ENCODE results near the gene DLG1.

The DLG1 gene

DNA sequence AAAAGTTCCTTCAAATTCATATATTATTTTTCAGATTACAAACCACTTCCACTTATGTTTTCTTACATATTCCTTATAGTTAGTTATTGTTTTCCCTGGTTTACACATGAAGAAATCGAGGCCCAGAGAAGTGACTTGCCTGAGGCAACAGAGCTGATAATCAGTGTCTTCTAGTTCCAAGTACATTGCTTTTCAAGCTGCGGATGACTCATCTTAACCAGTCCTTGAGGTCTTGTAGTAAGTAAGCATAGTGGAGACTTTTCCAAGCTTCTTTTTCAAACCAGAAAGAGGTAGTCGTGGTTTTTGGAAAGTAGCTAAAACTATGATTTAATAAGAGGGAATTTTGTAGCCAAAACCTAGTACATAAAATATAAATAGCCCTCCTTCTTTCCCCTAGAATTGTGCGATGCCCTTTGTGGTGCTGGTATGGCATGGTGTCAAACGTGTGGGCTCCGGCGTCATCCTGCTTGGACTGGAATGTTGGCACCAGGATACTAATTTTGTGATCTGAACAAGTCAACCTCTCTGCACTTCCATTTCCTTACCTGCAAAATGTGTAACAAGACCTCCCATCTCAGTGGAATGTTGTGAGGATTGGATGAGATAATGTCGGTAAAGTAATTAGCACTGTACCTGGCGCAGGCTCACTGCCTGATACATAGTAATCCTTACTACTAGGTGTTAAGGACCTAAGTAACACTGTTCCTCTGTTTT, 19.0 kb upstream of the DLG1 start:
- no peak for DNase-seq (ENCODE audit: low spot score)

GRCh38 chr3:197312431-197312830, 14.0 kb upstream of the DLG1 start:
- DNase-seq (ENCODE audit: low spot score): no peak

- no peak for DNase-seq (ENCODE audit: low spot score)
Observed at GRCh38 chr3:197311591-197311990, 13.2 kb upstream of the DLG1 start.

DNA sequence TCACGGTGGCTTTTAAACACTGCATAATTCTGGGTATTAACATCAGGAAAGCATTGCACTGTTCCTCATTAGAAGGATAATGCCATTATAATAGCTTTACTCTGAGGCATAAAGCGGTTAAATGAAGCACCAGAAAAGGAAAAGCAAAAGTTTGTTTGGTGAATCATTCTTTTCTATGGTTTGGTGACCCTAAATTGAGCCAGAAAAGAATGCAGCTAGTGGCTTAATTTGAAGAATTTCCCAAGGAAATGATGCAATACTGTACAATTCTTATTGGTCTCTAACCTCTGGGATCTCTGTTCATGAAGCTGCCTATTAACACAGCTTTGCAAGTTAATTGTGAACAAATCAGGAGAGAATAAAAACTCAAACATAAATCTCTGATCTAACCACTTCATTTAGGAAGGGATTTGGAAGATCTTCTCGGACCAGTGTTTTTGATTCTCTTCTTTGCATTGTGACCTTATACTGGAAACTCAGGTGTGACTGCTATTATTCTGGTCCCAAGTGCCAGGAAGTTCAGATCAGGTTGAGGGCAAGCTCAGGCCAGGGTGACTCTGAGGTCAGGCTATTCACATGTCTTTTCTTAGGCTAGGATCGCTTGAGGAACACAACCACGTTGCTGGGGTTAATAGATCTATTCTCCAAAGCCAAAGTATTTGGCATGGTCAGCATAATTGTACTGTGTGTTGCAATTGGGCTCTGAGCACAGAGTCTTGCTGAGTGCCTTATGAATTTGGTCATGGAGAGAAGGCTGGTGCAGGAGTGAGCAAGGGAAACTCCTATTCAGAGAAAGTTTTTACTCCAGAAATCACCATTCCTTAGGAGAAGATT, 11.3 kb upstream of the DLG1 start:
- DNase-seq (ENCODE audit: low spot score): no peak

DNA sequence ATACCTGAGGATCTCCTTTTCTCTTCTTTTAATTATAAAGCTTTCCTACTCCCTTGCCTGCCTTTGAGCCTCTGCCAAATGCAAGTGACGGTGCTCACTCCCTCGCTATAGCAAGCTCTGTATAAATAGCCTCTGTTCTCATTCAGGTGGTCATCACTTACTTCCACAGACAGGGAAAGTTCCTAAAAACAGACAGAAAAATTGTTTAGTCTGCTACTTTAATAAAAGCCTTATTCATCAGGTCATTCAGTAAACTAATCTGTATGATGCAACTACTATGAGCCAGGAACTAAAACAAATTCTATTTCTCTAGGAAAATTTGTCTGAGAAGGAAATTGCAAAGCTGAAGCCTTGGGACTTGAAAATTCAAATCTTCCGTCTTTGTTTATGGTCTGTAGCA, 10.2 kb upstream of the DLG1 start:
- no peak for DNase-seq (ENCODE audit: low spot score)

DNA sequence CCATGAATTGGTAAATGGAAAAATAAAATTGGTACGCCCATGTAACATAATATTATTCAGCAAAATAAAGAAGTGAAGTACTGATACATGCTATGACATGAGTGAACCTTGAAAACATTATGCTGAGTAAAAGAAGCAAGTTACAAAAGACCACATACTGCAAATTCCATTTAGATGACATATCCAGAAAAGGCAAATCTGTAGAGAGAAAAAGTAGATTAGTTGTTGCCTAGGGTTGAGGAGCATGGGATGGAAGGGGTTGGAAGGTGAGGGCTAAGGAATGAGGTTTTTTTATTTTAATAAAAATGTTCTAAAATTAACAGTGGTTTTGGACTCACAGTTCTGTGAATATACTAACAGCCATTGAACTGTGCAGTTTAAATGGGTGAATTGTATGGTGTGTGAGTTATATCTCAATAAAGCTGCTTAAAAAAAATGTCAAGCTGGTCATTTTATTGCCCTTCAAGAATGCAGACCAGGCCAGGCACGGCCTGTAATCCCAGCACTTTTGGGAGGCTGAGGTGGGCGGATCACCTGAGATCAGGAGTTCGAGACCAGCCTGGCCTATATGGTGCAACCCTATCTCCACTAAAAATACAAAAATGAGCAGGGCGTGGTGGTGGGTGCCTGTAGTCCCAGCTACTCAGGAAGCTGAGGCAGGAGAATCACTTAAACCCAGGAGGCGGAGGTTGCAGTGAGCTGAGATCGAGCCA, 8.1 kb upstream of the DLG1 start:
- DNase-seq (ENCODE audit: low spot score): no peak

DNA sequence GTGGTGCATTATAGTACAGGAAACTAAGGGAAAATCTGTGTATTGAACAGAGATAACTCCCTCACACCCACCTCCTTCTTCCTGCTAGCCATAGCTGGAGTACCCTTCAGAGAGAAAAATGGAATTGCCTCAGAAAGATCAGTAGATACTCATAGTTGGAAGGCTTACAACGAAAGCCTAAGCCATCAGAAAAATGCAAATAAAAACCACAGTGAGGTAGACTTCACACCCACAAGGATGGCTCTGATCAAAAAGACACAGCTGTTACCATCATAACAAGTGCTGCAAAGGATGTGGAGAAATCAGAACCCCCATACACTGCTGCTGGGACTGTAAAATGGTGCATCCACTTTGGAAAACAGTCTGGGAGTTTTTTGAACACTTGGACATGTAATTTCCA, 7.4 kb upstream of the DLG1 start:
- no peak for DNase-seq (ENCODE audit: low spot score)

- DNase-seq (ENCODE audit: low spot score): no peak
Observed at GRCh38 chr3:197303452-197303851, 5.0 kb upstream of the DLG1 start.

- DNase-seq (ENCODE audit: low spot score): no peak
Observed at GRCh38 chr3:197302696-197303341, 4.4 kb upstream of the DLG1 start.

DNA sequence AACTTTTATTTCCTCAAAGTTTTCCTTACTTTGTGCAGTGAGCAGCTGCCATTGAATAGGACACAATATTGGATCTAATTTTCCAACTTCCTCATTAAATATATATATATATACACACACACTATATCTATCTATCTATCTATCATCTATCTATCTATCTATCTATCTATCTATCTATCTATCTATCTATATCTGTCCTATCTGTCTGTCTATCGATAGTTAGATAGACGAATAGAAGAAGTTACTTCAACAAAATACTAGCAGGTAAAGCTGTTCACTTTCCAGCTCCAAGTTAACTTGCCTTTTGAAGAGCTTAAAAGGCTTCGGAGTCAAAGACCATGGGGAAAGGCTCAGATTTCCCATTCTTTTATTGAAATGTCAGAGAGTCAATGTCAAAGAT, 3.6 kb upstream of the DLG1 start:
- DNase-seq (ENCODE audit: low spot score): no peak

DNA sequence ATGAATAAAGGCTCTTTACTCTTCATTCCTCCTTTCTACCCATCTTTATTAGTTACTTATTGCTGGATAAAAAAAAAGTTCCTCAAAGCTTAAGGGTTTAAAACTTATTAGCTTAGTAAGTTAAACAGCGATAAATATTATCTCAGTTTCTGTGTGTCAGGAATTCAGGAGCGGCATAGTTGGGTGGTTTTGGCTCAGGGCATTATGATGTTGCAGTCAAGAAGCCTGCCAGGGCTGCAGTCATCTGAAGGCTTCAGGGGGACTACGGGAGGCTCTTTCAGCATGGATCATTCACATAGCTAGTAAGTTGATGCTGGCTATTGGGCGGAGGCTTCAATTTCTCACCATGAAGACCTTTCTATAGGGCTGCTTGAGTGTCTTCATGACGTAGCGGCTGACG, 1.9 kb upstream of the DLG1 start:
- no peak for DNase-seq (ENCODE audit: low spot score)

DNA sequence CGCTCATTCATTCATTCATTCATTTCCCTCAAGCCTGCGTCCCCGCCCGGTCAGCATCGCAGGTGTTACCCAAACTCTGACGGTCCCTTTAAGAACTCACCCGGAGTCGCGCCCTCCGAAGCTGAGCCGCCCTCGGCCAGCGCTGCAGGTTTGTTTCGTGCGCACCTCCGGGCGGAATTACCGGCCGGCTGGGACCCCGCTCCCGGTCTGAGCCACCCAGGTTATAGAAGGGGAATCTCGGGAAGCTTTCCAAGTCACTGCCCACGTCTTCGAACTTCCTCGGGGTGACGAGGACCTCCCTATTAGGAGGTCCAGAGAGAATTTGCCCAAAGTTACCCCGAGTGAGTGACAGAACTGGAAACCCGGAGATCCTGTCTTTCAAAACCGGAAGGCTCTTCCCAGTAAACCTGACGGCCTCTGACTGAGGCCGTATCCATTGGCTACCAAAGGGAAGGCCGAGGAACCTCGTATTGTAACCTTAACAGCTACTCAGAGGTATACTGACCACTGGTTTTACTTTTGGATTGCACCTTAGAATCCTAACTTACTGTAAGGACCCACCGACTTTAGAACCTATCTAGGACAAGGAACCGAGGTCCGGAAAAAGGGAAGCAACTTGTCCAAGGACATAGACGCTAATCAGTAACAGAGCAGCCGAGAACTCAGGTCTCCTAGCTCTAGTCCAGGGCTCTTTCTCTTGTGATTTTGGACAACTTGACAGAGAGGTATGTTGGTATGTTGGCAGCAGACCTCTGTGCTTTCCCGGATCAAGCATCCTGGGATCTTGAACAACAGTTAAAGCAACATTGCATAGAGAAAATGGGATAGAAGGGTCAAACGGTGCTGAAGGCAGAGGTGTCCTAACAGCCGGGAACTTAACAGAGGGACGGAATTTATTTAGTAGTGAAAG, 788 bp upstream of the DLG1 start:
- peak; percentile 49 for DNase-seq (ENCODE audit: low spot score)

DNA sequence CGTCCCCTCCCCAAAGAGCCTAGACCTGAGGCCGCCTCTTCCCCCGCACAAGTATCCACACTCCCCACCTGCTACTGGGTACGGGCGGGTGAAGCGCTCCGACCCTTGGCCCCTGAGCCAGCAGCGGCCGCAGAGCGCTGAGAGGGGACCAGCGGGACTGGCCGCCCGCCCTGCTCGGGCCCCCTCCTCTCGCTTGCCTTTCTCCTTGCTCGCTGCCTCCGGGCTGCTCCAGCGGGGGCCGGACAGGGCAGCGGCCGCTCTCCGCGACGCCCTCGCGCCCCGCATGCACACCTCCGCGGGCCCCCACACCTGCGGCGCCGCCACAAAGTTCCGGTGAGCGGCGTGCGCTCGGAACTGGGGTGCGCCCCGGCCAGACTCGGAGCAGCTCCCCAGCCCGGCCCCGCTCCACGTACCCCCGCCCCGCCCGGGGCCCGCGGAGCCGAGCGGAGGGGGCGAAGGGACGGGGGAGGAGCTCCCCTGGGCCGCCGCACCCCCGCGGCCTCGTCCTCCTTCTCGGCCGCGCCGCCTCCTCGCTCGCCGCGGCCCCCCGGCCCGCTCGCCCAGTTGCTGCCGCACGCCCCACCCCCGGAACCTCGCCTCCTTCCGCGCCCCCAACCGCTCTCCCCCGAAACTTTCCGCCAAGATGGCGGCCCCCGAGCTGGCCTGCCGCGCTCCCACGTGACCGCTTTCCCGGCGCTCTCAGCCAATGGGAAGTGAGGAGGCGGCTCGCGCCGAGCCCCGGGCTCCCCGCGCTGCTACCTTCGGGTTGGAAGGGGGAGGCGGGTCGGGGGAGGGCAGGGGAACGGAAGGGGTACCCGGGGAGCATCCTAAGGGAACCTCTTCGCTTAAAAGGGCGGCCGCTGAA, 704 bp downstream of the DLG1 start:
- peak; percentile 80 for DNase-seq (ENCODE audit: low spot score)

DNA sequence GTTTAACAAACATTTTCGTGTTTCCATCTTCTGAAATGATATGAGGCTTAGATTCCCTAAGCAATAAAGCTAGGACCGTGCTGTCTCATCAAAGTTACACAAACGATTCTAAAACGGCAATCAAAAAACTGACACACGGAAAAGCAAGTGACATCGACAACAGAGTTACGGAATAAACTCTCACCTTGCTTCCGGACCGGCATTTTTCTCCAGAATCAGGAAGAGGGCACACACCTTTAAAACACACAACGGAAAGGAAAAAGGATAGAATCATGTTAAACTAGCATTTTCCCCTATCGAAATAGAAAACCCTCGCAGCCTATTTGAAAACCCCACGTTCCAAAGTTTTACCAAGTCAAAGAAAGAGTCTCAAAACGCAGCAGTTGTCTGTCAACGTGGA, 1.4 kb downstream of the DLG1 start:
- no peak for DNase-seq (ENCODE audit: low spot score)

- DNase-seq (ENCODE audit: low spot score): no peak
Observed at GRCh38 chr3:197296545-197296944, 1.9 kb downstream of the DLG1 start.

- no peak for DNase-seq (ENCODE audit: low spot score)
Observed at GRCh38 chr3:197295871-197296270, 2.5 kb downstream of the DLG1 start.

DNA sequence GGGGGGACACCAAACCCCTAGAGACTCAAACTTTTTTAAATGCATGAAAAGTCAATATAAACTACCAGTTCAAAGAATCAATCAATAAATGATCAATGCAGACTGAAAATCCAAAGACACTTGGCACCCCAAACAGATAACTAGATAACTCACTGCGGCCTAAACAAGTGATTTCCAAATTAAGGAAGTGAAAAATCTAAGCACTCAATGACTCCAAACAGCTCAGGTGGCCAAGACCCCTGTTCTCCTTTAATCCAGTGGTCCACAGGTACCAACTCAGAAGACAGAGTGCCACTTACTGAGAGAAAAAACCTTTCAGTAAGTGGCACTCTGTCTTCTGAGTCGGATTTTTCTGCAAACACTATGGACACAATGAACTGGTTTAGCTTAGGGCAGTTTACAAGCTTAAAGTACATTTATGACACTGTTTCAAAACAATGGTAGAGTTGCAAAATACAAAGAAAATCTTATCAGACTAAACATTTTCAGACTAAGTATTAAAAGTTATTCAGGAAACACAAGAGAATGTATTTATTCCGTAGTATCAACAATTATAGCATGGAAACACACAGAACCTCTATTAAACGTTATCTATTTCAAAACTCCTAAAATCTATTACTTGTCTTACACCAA, 4.7 kb downstream of the DLG1 start:
- no peak for DNase-seq (ENCODE audit: low spot score)

DNA sequence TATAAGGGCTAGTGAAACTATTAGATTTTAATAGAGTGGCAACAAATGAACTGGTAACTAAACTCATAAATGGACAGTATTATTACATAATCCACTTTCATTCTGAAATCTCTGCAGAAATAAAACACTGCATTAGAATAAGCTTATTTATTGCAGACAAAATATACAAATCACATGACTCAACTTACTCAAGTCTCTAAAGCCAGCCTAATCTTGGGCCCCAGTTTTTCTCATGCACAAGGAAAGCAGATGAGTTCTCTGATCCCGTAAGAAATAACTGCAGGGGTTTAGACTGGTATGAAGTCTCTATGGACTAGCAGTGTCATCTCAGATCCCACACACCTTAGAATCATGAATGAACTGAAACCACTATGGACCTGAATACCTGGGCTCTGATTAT, 5.8 kb downstream of the DLG1 start:
- DNase-seq (ENCODE audit: low spot score): no peak

- DNase-seq (ENCODE audit: low spot score): no peak
Observed at GRCh38 chr3:197292083-197292646, 6.2 kb downstream of the DLG1 start.

DNA sequence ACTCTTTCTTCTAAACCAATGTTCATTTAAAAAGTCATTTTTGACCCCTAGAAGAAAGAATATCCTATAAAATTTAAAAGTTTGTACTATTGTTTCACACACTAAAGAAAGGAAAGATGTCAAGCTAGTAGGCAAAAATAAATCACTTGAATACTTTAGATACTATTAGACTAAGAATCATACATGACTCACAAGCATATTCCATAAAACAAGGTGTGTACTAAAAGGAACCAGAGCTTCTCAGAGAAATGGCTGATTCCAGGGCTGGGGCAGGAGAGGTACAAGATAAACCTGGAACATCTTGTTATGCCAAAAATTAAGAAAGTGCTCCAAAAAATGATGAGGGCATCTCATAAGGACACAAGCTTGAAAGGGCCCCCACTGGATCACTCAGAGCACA, 8.7 kb downstream of the DLG1 start:
- DNase-seq (ENCODE audit: low spot score): no peak

Data from HuH-7.5 (cell line).